ENCODE results near the gene POU2F2. TPM values are rescaled to one million over a fixed set of nuclear protein-coding genes. Genes with fewer than 3 reads are reported as not detected.

The POU2F2 gene
- total RNA-seq, 4 donors from 2014 or later = 0.55 to 244 (median 0.71) TPM

- H3K27me3 ChIP-seq = peaks cover 65% of the 10 kb centered on the region
- H3K27ac ChIP-seq = no peak overlapping the region
- no peak for DNase-seq (ENCODE audit: low spot score in 2 of 2)
- H3K4me3 ChIP-seq = no peak overlapping the region
- H3K9me3 ChIP-seq = no peaks in the 10 kb centered on the region
- no peak for TF ChIP-seq EP300 (IDR thresholded peaks at IDR 0.05)
- TF ChIP-seq POLR2AphosphoS5 (IDR thresholded peaks at IDR 0.05) = no peak
- TF ChIP-seq, protein P1, sequence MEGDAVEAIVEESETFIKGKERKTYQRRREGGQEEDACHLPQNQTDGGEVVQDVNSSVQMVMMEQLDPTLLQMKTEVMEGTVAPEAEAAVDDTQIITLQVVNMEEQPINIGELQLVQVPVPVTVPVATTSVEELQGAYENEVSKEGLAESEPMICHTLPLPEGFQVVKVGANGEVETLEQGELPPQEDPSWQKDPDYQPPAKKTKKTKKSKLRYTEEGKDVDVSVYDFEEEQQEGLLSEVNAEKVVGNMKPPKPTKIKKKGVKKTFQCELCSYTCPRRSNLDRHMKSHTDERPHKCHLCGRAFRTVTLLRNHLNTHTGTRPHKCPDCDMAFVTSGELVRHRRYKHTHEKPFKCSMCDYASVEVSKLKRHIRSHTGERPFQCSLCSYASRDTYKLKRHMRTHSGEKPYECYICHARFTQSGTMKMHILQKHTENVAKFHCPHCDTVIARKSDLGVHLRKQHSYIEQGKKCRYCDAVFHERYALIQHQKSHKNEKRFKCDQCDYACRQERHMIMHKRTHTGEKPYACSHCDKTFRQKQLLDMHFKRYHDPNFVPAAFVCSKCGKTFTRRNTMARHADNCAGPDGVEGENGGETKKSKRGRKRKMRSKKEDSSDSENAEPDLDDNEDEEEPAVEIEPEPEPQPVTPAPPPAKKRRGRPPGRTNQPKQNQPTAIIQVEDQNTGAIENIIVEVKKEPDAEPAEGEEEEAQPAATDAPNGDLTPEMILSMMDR (IDR thresholded peaks at IDR 0.05) = no peak
- TF ChIP-seq POLR2A (IDR thresholded peaks at IDR 0.05) = no peak
- 29% methylated on average over 17 of the region's 17 CpGs for WGBS
- H3K36me3 ChIP-seq = no peaks in the 10 kb centered on the region
- no peaks in the 10 kb centered on the region for H3K4me1 ChIP-seq
Observed at GRCh38 chr19:42150364-42150763, 18.1 kb upstream of the POU2F2 start.

DNA sequence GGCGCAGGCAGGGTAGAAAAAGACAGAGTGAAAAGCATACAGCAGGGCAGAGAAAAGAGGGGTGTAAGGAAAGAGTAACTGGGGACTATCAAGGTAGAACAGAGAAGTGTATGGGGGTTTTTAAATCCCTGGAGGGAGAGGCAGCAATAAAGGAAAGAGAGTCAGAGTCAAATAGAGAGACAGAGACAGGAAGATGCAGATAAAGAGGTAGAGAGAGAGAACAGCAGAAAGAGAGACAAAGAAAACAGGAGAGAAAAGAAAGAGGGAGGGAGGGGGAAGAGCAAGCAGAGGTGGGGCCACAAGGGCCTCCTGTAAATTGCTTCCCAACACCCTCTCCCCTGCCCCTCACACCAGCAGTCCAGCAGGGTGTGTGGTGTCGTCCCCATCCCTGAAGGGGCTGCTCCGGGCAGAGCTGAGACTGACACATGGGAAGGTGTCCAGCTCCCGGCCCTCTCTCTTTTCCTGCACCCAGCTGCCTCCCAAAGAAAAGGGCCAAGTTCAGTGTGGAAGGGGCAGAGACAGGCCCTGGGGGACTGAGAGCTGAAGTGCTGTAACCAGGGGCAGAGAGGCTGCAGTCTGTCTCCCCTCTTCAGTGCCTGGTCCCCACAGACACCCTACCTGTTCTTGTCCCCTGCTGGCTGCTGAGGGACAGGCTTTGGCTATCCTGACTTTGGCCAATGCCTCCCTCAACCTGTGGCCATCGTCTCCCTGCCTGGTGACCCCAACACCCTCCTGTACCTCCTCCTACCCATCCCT, 17.4 kb upstream of the POU2F2 start:
- TF ChIP-seq POLR2AphosphoS5 (IDR thresholded peaks at IDR 0.05) (no peak), EP300 (IDR thresholded peaks at IDR 0.05) (no peak), POLR2A (IDR thresholded peaks at IDR 0.05) (no peak)
- TF ChIP-seq, protein P1 (IDR thresholded peaks at IDR 0.05) = no peak
- 54% methylated on average over 4 of the region's 5 CpGs for WGBS
- DNase-seq (ENCODE audit: low spot score in 2 of 2) = no peak
- Histone ChIP-seq H3K9me3 (no peaks in the 10 kb centered on the region), H3K27ac (no peak overlapping the region), H3K36me3 (no peaks in the 10 kb centered on the region), H3K4me1 (no peaks in the 10 kb centered on the region), H3K4me3 (no peak overlapping the region), H3K27me3 (peaks cover 58% of the 10 kb centered on the region)

DNA sequence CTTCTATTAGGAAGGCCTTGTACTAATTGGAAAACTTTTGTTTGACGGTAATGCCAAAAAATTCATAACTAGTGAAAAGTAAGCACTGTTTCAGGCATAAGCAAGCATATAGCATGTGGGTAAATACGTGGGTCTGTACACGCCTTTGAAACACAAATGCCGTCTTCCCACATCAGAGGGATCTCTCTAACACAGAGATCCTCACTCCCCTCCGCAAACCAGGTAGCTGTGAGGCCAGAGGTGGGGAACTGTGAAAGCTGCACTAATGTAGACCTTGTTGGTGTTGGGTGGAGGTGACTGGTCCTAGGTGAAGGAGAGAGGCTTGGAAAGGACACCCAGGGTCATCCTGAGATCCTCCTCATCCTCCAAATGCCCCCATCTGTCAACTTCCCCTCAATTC, 16.0 kb upstream of the POU2F2 start:
- Histone ChIP-seq H3K27ac (no peak overlapping the region), H3K27me3 (peaks cover 57% of the 10 kb centered on the region), H3K36me3 (no peaks in the 10 kb centered on the region), H3K4me1 (no peaks in the 10 kb centered on the region), H3K4me3 (no peak overlapping the region), H3K9me3 (no peaks in the 10 kb centered on the region)
- no peak for TF ChIP-seq POLR2AphosphoS5 (IDR thresholded peaks at IDR 0.05)
- TF ChIP-seq, protein P1 (IDR thresholded peaks at IDR 0.05) = no peak
- TF ChIP-seq POLR2A (IDR thresholded peaks at IDR 0.05) = no peak
- no peak for TF ChIP-seq EP300 (IDR thresholded peaks at IDR 0.05)
- 83% methylated on average over 5 of the region's 5 CpGs for WGBS
- DNase-seq (ENCODE audit: low spot score in 2 of 2) = no peak

GRCh38 chr19:42143341-42144234, 11.3 kb upstream of the POU2F2 start:
- no peaks in the 10 kb centered on the region for H3K4me1 ChIP-seq
- no peak overlapping the region for H3K27ac ChIP-seq
- no peaks in the 10 kb centered on the region for H3K36me3 ChIP-seq
- no peak overlapping the region for H3K4me3 ChIP-seq
- no peak for DNase-seq (ENCODE audit: low spot score in 2 of 2)
- peaks cover 26% of the 10 kb centered on the region for H3K27me3 ChIP-seq
- TF ChIP-seq POLR2AphosphoS5 (IDR thresholded peaks at IDR 0.05) (no peak), EP300 (IDR thresholded peaks at IDR 0.05) (no peak), POLR2A (IDR thresholded peaks at IDR 0.05) (no peak)
- TF ChIP-seq, protein P1 (IDR thresholded peaks at IDR 0.05) = no peak
- WGBS = 61% methylated on average over 14 of the region's 14 CpGs
- no peaks in the 10 kb centered on the region for H3K9me3 ChIP-seq

Data from suprapubic skin (tissue), 4 donors.